TTC549 (cell line): ENCODE results near the gene CREB3.

ENCODE experiments used
- FAIRE-seq: peaks from 2 replicates; lab custom pipeline; 2012; peaks lifted over from hg19 to GRCh38; lab: Jason Lieb, UNC

Gene CREB3

DNA sequence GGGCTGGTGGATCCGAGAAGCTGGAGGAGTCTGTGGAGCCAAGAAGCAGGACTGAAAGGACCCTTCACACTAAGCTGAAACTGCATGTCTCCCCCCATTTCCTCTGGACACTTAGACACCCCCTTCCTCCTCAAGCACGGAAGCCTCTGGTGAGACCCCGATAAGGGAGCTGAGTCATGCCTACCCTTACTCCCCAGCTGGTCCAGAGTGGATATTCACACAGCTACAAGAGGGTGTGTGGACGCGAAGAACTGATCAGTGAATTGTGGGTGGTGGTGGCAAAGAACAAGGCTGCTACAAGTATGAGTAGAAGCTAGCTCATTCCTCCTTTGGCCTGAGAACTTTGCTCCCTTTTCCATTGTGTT, 4.8 kb upstream of the CREB3 start:
- no peak for FAIRE-seq

- no peak for FAIRE-seq
Measured at GRCh38 chr9:35728041-35728971, 4.2 kb upstream of the CREB3 start.

GRCh38 chr9:35729101-35729500, 3.4 kb upstream of the CREB3 start:
- no peak for FAIRE-seq

GRCh38 chr9:35729700-35730485, 2.6 kb upstream of the CREB3 start:
- no peak for FAIRE-seq

- no peak for FAIRE-seq
Measured at GRCh38 chr9:35730486-35730854, 2.0 kb upstream of the CREB3 start.

- no peak for FAIRE-seq
Measured at GRCh38 chr9:35731415-35732184, 866 bp upstream of the CREB3 start.

- FAIRE-seq, result no peak
Measured at GRCh38 chr9:35732800-35733541, 505 bp downstream of the CREB3 start.

GRCh38 chr9:35734096-35734495, 1.6 kb downstream of the CREB3 start:
- no peak for FAIRE-seq

- FAIRE-seq, result peak; percentile 38
Measured at GRCh38 chr9:35736201-35736633, 3.8 kb downstream of the CREB3 start.

DNA sequence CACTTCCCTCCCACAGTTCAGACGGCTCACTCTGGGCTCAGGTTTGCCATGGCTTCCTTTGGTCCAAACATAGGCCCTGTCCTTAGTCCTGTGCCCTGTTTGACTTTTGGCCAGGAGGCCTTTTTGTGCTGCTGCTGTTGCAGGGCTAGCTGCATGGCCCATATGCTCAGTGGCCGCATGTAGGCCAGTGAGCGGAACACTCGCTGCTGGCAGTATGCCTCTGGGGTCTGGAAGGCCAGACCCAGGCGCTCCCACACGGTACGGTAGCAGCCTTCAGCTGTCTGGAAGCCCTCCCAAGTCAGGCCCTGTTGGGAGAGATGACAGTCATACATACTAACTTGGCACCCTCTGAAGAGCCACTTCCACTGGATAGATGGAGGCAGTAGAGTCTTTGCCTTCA, 4.7 kb downstream of the CREB3 start:
- FAIRE-seq, result no peak

DNA sequence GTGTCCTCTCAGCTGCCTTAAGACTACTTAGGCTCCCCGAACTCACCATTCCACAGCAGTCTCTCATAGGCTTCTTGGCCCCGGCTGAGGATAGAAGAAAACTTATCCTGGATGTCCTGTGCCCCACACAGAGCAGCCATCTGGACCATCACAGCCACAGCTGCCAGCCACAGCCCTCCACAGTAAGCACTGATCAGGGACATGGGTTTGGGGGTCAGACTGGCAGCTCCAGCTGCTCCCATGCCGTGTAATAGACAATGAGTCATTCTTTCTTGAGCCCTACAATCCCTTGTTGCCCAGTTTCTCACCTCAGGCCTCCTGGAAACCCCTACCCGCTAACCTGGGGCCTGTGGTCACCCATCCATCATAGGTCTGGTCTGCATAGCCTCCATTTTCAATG, 5.7 kb downstream of the CREB3 start:
- no peak for FAIRE-seq

DNA sequence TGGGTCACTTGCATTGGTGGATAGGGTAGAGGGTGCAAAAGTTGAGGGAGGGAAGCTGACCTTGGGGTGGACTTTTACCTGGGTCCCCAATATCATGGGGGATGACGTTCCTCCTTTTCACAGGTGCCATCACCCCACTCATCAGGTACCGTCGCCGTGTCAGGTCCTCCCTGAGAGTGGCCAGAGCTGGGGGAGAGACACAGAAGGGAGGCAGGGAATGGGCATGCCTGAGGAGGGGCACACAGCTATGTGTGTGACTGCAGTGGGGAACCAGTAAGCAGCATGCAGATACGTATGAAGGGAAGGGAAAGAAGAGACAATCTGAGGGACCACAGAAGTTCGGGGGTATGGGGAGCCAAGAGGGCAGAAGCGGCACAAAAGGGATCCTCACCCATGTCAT, 6.5 kb downstream of the CREB3 start:
- FAIRE-seq, result no peak

GRCh38 chr9:35740243-35740642, 7.8 kb downstream of the CREB3 start:
- FAIRE-seq, result no peak

- no peak for FAIRE-seq
Measured at GRCh38 chr9:35741740-35742139, 9.3 kb downstream of the CREB3 start.

- no peak for FAIRE-seq
Measured at GRCh38 chr9:35743452-35743851, 11.0 kb downstream of the CREB3 start.

DNA sequence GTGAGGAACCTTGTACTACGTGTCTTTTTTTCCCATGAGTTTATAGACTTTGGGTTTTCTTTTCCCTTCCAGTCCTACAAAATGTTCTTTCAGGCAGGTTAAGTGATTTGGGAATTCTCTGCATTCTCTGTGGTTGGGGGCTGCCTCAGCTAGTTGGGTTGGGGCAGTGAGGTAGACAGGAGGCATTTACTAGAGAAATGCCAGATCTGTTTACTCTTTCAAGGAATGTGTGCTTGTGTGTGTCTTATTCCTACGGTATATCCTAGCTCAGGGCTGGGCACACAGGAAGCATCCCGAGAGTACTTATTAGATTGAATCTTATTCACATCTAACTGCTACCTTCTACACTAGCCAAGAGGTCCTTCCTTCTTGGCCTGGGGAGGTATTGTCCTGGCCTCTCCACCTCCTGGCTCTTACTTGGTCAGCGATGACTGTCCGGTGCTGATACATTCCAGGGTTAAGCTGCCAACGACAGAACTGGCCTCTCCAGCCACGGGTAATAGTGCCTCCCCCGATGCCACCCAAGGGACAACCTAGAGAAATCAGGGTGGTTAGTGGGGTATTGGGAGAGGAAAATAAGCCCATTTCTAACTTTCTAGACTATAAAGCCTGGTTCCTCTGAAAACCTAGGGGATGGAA, 11.5 kb downstream of the CREB3 start:
- FAIRE-seq, result no peak

DNA sequence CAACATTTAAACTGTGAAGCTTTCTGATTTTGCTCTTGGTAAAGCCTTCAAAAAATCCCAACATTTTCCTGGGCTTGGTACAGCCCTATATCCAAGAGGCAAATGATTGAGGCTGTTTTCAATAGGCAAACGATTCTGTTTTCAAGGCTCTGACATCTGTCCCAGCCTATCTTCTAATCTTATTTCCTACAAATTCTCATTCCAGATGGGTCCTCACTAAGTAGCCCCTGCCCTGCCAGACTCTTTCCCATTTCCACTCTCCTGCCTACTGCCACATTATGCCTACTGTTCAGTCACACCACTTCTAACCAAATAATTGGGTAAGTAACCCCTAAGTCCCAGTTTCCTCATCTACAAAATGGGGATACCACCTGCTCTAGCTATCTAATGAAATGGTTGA, 13.1 kb downstream of the CREB3 start:
- FAIRE-seq, result no peak

- FAIRE-seq, result no peak
Measured at GRCh38 chr9:35746583-35746982, 14.1 kb downstream of the CREB3 start.

- no peak for FAIRE-seq
Measured at GRCh38 chr9:35748242-35748857, 15.9 kb downstream of the CREB3 start.

DNA sequence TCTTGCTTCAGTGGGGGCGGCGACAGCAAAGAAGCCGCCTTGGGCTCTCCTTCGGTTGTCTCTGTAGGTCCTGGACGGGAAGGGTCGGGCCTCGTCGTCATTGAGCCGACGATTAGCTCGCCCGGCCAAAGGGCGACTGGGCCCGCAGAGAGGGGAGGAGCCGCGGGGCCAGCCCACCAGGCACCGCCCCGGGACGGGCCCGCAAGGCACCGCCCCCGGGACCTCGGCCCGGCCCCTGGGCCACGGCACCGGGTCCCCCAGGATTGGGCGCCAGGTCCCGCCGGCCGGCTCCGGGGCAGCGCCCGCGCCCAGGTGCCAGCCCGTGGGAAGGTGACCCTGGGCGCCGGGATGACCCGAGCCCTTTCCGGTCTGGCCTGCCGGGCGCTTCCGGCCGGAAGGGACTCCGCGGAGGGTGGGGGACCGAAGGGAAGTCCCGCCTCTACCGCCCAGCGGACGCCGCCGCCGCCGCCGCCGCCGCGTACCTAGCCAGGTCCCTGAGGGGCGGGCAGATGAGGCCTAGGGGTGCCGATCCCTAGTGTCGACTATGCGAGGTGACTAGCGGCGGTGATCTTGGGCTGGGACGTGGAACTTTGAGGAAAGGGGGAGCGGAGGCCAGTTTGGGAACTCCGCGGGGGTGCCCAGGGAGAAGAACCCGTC, 16.5 kb downstream of the CREB3 start, which contains the start of the genes GBA2 and RGP1:
TSS of gene GBA2 (minus strand) at position 371 of the 657 bp plus-strand sequence. CDS start 524 bp downstream, outside the sequence.
TSS of gene RGP1 (plus strand) at position 430 of the 657 bp plus-strand sequence. CDS start 469 bp downstream, outside the sequence.
- no peak for FAIRE-seq
